OCI-LY3 (cell line): ENCODE results near the gene KCNA2.

Experiments used
- EZH2phosphoT487 ChIP-seq: fragments of 200-600 bp; shearing (Covaris generic); IDR thresholded peaks from 2 replicates; pipeline ENCODE4 v1.6.1; 2018; ENCODE audit warnings: antibody characterized with exemption, mixed run types, low read depth
- TF ChIP-seq, protein P1 (sequence below): fragments of 200-600, 300-600 bp; sonication (generic); IDR thresholded peaks from 2 replicates; pipeline ENCODE4 v1.5.1; 2014; ENCODE audit warnings: antibody characterized with exemption, low read length, low read depth

DNA sequence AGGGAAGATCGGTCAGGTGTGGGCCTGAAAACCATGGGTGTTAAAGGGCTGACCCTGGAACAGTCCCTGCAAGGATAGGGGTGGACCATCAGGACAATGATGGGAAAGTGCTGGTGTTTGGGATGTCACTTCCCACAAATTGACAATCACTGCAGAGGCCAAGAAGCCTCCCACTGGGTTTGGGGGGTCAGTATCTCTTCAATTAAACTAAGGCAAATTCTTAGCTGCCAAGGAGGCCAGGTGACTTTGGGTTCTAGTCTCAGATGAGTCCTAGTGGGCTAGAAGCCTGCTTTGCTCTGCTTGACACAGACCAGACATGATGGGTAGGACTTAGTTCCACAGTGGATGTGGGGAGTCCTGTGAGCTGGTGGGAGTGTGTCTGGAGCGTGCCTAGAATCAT is 29.3 kb upstream of the KCNA2 start:
- TF ChIP-seq, protein P1, sequence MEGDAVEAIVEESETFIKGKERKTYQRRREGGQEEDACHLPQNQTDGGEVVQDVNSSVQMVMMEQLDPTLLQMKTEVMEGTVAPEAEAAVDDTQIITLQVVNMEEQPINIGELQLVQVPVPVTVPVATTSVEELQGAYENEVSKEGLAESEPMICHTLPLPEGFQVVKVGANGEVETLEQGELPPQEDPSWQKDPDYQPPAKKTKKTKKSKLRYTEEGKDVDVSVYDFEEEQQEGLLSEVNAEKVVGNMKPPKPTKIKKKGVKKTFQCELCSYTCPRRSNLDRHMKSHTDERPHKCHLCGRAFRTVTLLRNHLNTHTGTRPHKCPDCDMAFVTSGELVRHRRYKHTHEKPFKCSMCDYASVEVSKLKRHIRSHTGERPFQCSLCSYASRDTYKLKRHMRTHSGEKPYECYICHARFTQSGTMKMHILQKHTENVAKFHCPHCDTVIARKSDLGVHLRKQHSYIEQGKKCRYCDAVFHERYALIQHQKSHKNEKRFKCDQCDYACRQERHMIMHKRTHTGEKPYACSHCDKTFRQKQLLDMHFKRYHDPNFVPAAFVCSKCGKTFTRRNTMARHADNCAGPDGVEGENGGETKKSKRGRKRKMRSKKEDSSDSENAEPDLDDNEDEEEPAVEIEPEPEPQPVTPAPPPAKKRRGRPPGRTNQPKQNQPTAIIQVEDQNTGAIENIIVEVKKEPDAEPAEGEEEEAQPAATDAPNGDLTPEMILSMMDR: no peak
- no peak for TF ChIP-seq EZH2phosphoT487
